Fibroblast of lung (primary cell): ENCODE data around the gene SNAP91. TPM values are rescaled to one million over a fixed set of nuclear protein-coding genes. Genes with fewer than 3 reads are reported as not detected.

Source experiments
- DNase-seq, 2 donors: peaks; one replicate each; pipeline versions ENCODE4 v3.0.0 to v3.0.0-alpha.2; 2010; ENCODE audit warnings: low read depth in 2 of 2
- H2AFZ ChIP-seq: 2 replicates; pipeline ENCODE4 v1.5.1; 2012; ENCODE audit warnings: low read length, control low read depth, inconsistent platforms
- H3K27ac ChIP-seq: 2 replicates; pipeline ENCODE4 v1.5.1; 2011; ENCODE audit warnings: low read length, control low read depth; ENCODE audit not compliant: insufficient read depth
- H3K27me3 ChIP-seq: 2 replicates; pipeline ENCODE4 v1.5.1; 2011; ENCODE audit warnings: mild to moderate bottlenecking, low read length; ENCODE audit not compliant: control insufficient read depth, insufficient read depth
- H3K36me3 ChIP-seq: 2 replicates; pipeline ENCODE4 v1.5.1; 2011; ENCODE audit warnings: low read length; ENCODE audit not compliant: control insufficient read depth, insufficient read depth
- H3K4me1 ChIP-seq: 2 replicates; pipeline ENCODE4 v1.5.1; 2011; ENCODE audit warnings: low read length; ENCODE audit not compliant: control insufficient read depth, insufficient read depth; ENCODE audit errors: extremely low read depth
- H3K4me2 ChIP-seq: 2 replicates; pipeline ENCODE4 v1.5.1; 2011; ENCODE audit warnings: low read length, control low read depth; ENCODE audit not compliant: insufficient read depth; ENCODE audit errors: extremely low read depth
- H3K4me3 ChIP-seq, 4 experiments: fragments of 200-600 bp in 1 of 4; sonication (generic) in 1 of 4; replicated peaks in 1 of 4; 2 replicates each; pipeline ENCODE4 v1.5.1; 2011 to 2016; ENCODE audit warnings: low read length in 4 of 4, low read depth in 3 of 4, mild to moderate bottlenecking in 3 of 4, control low read depth in 2 of 4, inconsistent platforms in 1 of 4, mixed read lengths in 1 of 4; ENCODE audit not compliant: insufficient read depth in 1 of 4; ENCODE audit errors: control extremely low read depth in 1 of 4
- H3K79me2 ChIP-seq: 2 replicates; pipeline ENCODE4 v1.5.1; 2012; ENCODE audit warnings: mild to moderate bottlenecking, low read length, inconsistent platforms; ENCODE audit not compliant: control insufficient read depth, insufficient read depth
- H3K9ac ChIP-seq: 2 replicates; pipeline ENCODE4 v1.5.1; 2011; ENCODE audit warnings: mild to moderate bottlenecking, low read length, control low read depth; ENCODE audit not compliant: insufficient read depth
- H3K9me3 ChIP-seq: 2 replicates; pipeline ENCODE4 v1.5.1; 2012; ENCODE audit warnings: low read depth, low read length; ENCODE audit not compliant: control insufficient read depth, insufficient read depth
- H4K20me1 ChIP-seq: 2 replicates; pipeline ENCODE4 v1.5.1; 2011; ENCODE audit warnings: low read length; ENCODE audit not compliant: control insufficient read depth, insufficient read depth; ENCODE audit errors: extremely low read depth
- CTCF ChIP-seq, 2 donors: IDR thresholded peaks in 1 of 2; conservative IDR thresholded peaks in 1 of 2; 1 replicate in 1 of 2; 2 replicates in 1 of 2; pipeline ENCODE4 v1.5.1; 2011 to 2012; ENCODE audit warnings: low read length in 2 of 2, control low read depth in 1 of 2, inconsistent platforms in 1 of 2, low read depth in 1 of 2, mild to moderate bottlenecking in 1 of 2
- EZH2 ChIP-seq: IDR thresholded peaks from 2 replicates; pipeline ENCODE4 v1.5.1; 2012; ENCODE audit warnings: low read length, control low read depth, mild to moderate bottlenecking; ENCODE audit errors: missing control alignments
- polyA plus RNA-seq, 2 donors: library from polyadenylated mRNA; depleted of rRNA in 1 of 2; stranded (reverse) in 1 of 2; unstranded in 1 of 2; fragments of >200 nt; gene quantifications; 2 replicates each; pipeline ENCODE4 v1.2.1, GENCODE V29; 2011 to 2012; ENCODE audit warnings: missing spikeins in 1 of 2
- total RNA-seq: library from RNA; depleted of rRNA; stranded (reverse); fragments of >200 nt; gene quantifications from 2 replicates; pipeline ENCODE4 v1.2.1, GENCODE V29; 2014

The SNAP91 gene
- total and polyA plus RNA-seq, 2 donors (not counting 1 experiment from before 2014, with no cell fraction given): 0.02 to 0.17 TPM

- Histone ChIP-seq H3K9me3 (no peaks in the 10 kb centered on the region), H3K79me2 (no peaks in the 10 kb centered on the region), H4K20me1 (no peaks in the 10 kb centered on the region), H3K27ac (no peak overlapping the region), H3K4me2 (no peak overlapping the region), H3K4me3 (no peak overlapping the region), H3K27me3 (no peaks in the 10 kb centered on the region), H3K9ac (no peak overlapping the region), H3K36me3 (no peaks in the 10 kb centered on the region), H2AFZ (no peak overlapping the region), H3K4me1 (no peaks in the 10 kb centered on the region)
- no peak for DNase-seq
- no peak for TF ChIP-seq CTCF (conservative IDR thresholded peaks at IDR 0.05 in 1 of 2, IDR thresholded peaks at IDR 0.05 in 1 of 2; ENCODE audit: low read depth in 1 of 2, low read length in 2 of 2)
- TF ChIP-seq EZH2: no peak
These were observed 103.4 kb downstream of the SNAP91 start for GRCh38 chr6:83605517-83605916.

GRCh38 chr6:83603551-83603950 is 105.3 kb downstream of the SNAP91 start:
- Histone ChIP-seq H3K9ac (no peak overlapping the region), H4K20me1 (no peaks in the 10 kb centered on the region), H3K27ac (no peak overlapping the region), H3K4me2 (no peak overlapping the region), H3K79me2 (no peaks in the 10 kb centered on the region), H2AFZ (no peak overlapping the region), H3K4me3 (no peak overlapping the region), H3K4me1 (no peaks in the 10 kb centered on the region), H3K9me3 (no peaks in the 10 kb centered on the region), H3K36me3 (no peaks in the 10 kb centered on the region), H3K27me3 (no peaks in the 10 kb centered on the region)
- TF ChIP-seq CTCF (conservative IDR thresholded peaks at IDR 0.05 in 1 of 2, IDR thresholded peaks at IDR 0.05 in 1 of 2; ENCODE audit: low read depth in 1 of 2, low read length in 2 of 2) (no peak), EZH2 (no peak)
- DNase-seq: no peak

- no peaks in the 10 kb centered on the region for H4K20me1 ChIP-seq
- no peak for TF ChIP-seq EZH2
- no peak for TF ChIP-seq CTCF (conservative IDR thresholded peaks at IDR 0.05 in 1 of 2, IDR thresholded peaks at IDR 0.05 in 1 of 2; ENCODE audit: low read depth in 1 of 2, low read length in 2 of 2)
- H3K4me3 ChIP-seq: no peak overlapping the region
- no peaks in the 10 kb centered on the region for H3K36me3 ChIP-seq
- no peak overlapping the region for H3K9ac ChIP-seq
- peak overlapping the region; percentile 27 for H3K4me2 ChIP-seq
- H3K9me3 ChIP-seq: no peaks in the 10 kb centered on the region
- H3K4me1 ChIP-seq: no peaks in the 10 kb centered on the region
- no peaks in the 10 kb centered on the region for H3K79me2 ChIP-seq
- H3K27ac ChIP-seq: no peak overlapping the region
- no peaks in the 10 kb centered on the region for H3K27me3 ChIP-seq
- H2AFZ ChIP-seq: peak overlapping the region; percentile 46
- DNase-seq: no peak
These were observed 107.8 kb downstream of the SNAP91 start for GRCh38 chr6:83601119-83601518.
